K562 (cell line): Measurements from ENCODE around the gene CD4. TPM values are rescaled to one million over a fixed set of nuclear protein-coding genes. Genes with fewer than 3 reads are reported as not detected.

Source experiments
- ATAC-seq: fragments of 200-7000 bp; cut with Tn5 transposase; 3 replicates; pipeline ENCODE4 v1.9.1; 2020; ENCODE audit warnings: moderate library complexity
- BruUV-seq: library from RNA; stranded (reverse); fragments of 400-500 nt; replicated peaks from 2 replicates; lab custom pipeline; 2021; lab: Mats Ljungman, UMichigan
- CTCF ChIA-PET: fragments of 300-600 bp; formaldehyde crosslinking; extraction: SDS; loops from one replicate; lab custom pipeline; 2021; ENCODE audit warnings: low intra/inter-chr PET ratio; lab: Yijun Ruan, JAX
- POLR2A ChIA-PET: fragments of 300-600, 350-650 bp; sonication (Branson Sonifier 250); formaldehyde crosslinking; extraction: SDS; loops from one replicate; lab custom pipeline; 2021; ENCODE audit warnings: antibody characterized with exemption, inconsistent platforms; lab: Yijun Ruan, JAX
- DNase-seq, 4 experiments: peaks; one replicate each; pipeline versions ENCODE4 v3.0.0 to v3.0.0-alpha.2; 2011 to 2018; ENCODE audit warnings: low spot score in 3 of 4, mixed read lengths in 3 of 4; ENCODE audit errors: extremely low read depth in 1 of 4
- FAIRE-seq: peaks from 2 replicates; lab custom pipeline; 2011; peaks lifted over from hg19 to GRCh38; lab: Jason Lieb, UNC
- H2AFZ ChIP-seq: 2 replicates; pipeline ENCODE4 v1.6.0; 2011; ENCODE audit warnings: low read depth, low read length, control low read depth, inconsistent platforms
- H3K27ac ChIP-seq: fragments of 200-600 bp; 3 replicates; pipeline ENCODE4 v1.8.0; 2011; ENCODE audit warnings: low read depth, mild to moderate bottlenecking, control low read depth, inconsistent platforms, low read length, moderate library complexity, mixed read lengths; ENCODE audit errors: extremely low read depth
- H3K27me3 ChIP-seq, 2 experiments: fragments of 300-600 bp in 1 of 2; 2 replicates in 1 of 2; 3 replicates in 1 of 2; pipeline versions ENCODE4 v1.6.0 to v1.8.0; 2011; ENCODE audit warnings: inconsistent platforms in 2 of 2, low read length in 2 of 2, mild to moderate bottlenecking in 1 of 2, mixed read lengths in 1 of 2, moderate library complexity in 1 of 2; ENCODE audit not compliant: control insufficient read depth in 2 of 2, insufficient read depth in 2 of 2
- H3K36me3 ChIP-seq: fragments of 300-600 bp; 3 replicates; pipeline ENCODE4 v1.8.0; 2011; ENCODE audit warnings: mild to moderate bottlenecking, low read length, inconsistent platforms; ENCODE audit not compliant: control insufficient read depth, insufficient read depth
- H3K4me1 ChIP-seq, 2 experiments: fragments of 200-600 bp in 1 of 2; replicated peaks in 1 of 2; 2 replicates in 1 of 2; 3 replicates in 1 of 2; pipeline versions ENCODE4 v1.5.1 to v1.8.0; 2011; ENCODE audit warnings: inconsistent platforms in 2 of 2, low read length in 2 of 2, mild to moderate bottlenecking in 1 of 2, mixed read lengths in 1 of 2, moderate library complexity in 1 of 2; ENCODE audit not compliant: control insufficient read depth in 2 of 2, insufficient read depth in 2 of 2
- H3K4me2 ChIP-seq: 2 replicates; pipeline ENCODE4 v1.6.1; 2011; ENCODE audit warnings: low read length, control low read depth, inconsistent platforms, mixed read lengths; ENCODE audit not compliant: insufficient read depth
- H3K4me3 ChIP-seq: fragments of 200-600 bp; sonication (generic), shearing (Covaris generic); 2 replicates; pipeline ENCODE4 v1.5.1; 2016; ENCODE audit warnings: control low read depth, inconsistent platforms
- H3K79me2 ChIP-seq: fragments of 200-600 bp; 3 replicates; pipeline ENCODE4 v1.8.0; 2011; ENCODE audit warnings: low read length, inconsistent platforms; ENCODE audit not compliant: control insufficient read depth, insufficient read depth
- H3K9ac ChIP-seq, 2 experiments: 2 replicates each; pipeline versions ENCODE4 v1.6.0 to v1.6.1; 2011; ENCODE audit warnings: low read depth in 2 of 2, low read length in 2 of 2, control low read depth in 1 of 2, inconsistent platforms in 1 of 2, mild to moderate bottlenecking in 1 of 2, mixed read lengths in 1 of 2; ENCODE audit not compliant: insufficient read depth in 1 of 2
- H3K9me1 ChIP-seq: one replicate; pipeline ENCODE4 v1.6.0; 2011; ENCODE audit warnings: inconsistent platforms, mild to moderate bottlenecking, low read length, moderate library complexity; ENCODE audit not compliant: control insufficient read depth, insufficient read depth
- H3K9me3 ChIP-seq: replicated peaks from 2 replicates; pipeline ENCODE4 v1.5.1; 2011; ENCODE audit warnings: low read depth, low read length, inconsistent platforms; ENCODE audit not compliant: control insufficient read depth, insufficient read depth
- H4K20me1 ChIP-seq: replicated peaks from 2 replicates; pipeline ENCODE4 v1.6.1; 2011; ENCODE audit warnings: low read length, inconsistent platforms, mixed read lengths; ENCODE audit not compliant: control insufficient read depth, insufficient read depth
- BMI1 ChIP-seq: fragments of 150-350 bp; IDR thresholded peaks from 2 replicates; pipeline ENCODE4 v1.6.1; 2014; ENCODE audit warnings: low read length
- BRD9 ChIP-seq: fragments of 450-650 bp; IDR thresholded peaks from 2 replicates; pipeline ENCODE4 v1.6.1; 2018; ENCODE audit warnings: low read depth; ENCODE audit not compliant: partially characterized antibody
- ELK1 ChIP-seq: sonication (generic); formaldehyde crosslinking; IDR thresholded peaks from 2 replicates; pipeline ENCODE4 v1.8.1; 2022; ENCODE audit warnings: missing genetic modification reagents
- FOXA3 ChIP-seq, 2 experiments: fragments of 450-650 bp in 1 of 2; sonication (generic) in 1 of 2; formaldehyde crosslinking; IDR thresholded peaks in 1 of 2; conservative IDR thresholded peaks in 1 of 2; 2 replicates each; pipeline versions ENCODE4 v1.4.0 to v1.8.0; 2020 to 2022; ENCODE audit warnings: mild to moderate bottlenecking in 2 of 2, missing genetic modification reagents in 1 of 2
- POLR2AphosphoS2 ChIP-seq: IDR thresholded peaks from 2 replicates; pipeline ENCODE4 v1.6.1; 2012; ENCODE audit warnings: low read length, improper control_type of control experiment
- WGBS: fragments of 100-300 bp; shearing (Covaris generic); methylation state at CpG from one replicate; pipeline ENCODE4 v1.1.6; 2016; ENCODE audit warnings: low coverage, mixed read lengths; ENCODE audit not compliant: insufficient coverage; ENCODE audit errors: missing lambda C conversion rate; 5-methylcytosine and 5-hydroxymethylcytosine counted together
- in situ Hi-C: fragments of 300-500 bp; cut with MboI; formaldehyde crosslinking; loops from 4 replicates; pipeline ENCODE4 v1.15.0; 2018; ENCODE audit warnings: inconsistent platforms, mixed read lengths
- intact Hi-C: fragments of 100-400 bp; cut with micrococcal nuclease; formaldehyde crosslinking; loops from 2 replicates; pipeline ENCODE4 v1.14.2; 2022
- polyA plus RNA-seq, 8 experiments: library from polyadenylated mRNA; depleted of rRNA in 4 of 8; stranded (reverse) in 5 of 8; unstranded in 3 of 8; fragments of >200 nt; fragmentation: Nextera tagmentation in 2 of 8; fragmentation: Illumina TruSeq in 1 of 8; extraction: Ambion mirVana in 2 of 8; extraction: Trizol in 1 of 8; gene quantifications; 2 replicates each; pipeline versions ENCODE4 v1.2.1 to v1.2.3, GENCODE V29; 2011 to 2014; ENCODE audit warnings: inconsistent platforms in 1 of 8, missing spikeins in 1 of 8
- total RNA-seq, 7 experiments: library from RNA; depleted of rRNA in 6 of 7; stranded (reverse); fragments of >200 nt in 6 of 7; fragmentation: Illumina TruSeq in 2 of 7; extraction: Trizol in 2 of 7; gene quantifications; 2 replicates each; pipeline versions ENCODE4 v1.2.1 to v1.2.3, GENCODE V29; 2011 to 2021; ENCODE audit warnings: low replicate concordance in 1 of 7

Gene CD4
- total and polyA plus RNA-seq, 9 of the 15 experiments (the other 6 are each of a cell fraction or from before 2014, with no cell fraction given) = 0.06 to 0.27 (median 0.09) TPM; not detected in 5

GRCh38 chr12:6838854-6839253 is 49.5 kb downstream of the CD4 start:
- BruUV-seq = no TSS peak
- Histone ChIP-seq H3K9ac (no peak overlapping the region), H2AFZ (no peak overlapping the region), H3K36me3 (peaks cover 54% of the 10 kb centered on the region; the same call in 2 of the 3 replicates), H3K27ac (no peak overlapping the region), H3K9me1 (no peaks in the 10 kb centered on the region), H3K9me3 (no peaks in the 10 kb centered on the region), H4K20me1 (no peaks in the 10 kb centered on the region; the same call in 1 of the 2 replicates), H3K4me2 (no peak overlapping the region), H3K4me3 (no peak overlapping the region), H3K79me2 (no peaks in the 10 kb centered on the region), H3K27me3 (no peaks in the 10 kb centered on the region), H3K4me1 (peaks cover 10 to 46% of the 10 kb centered on the region in 2 experiments; a peak in 4 of 5 replicates)
- ChIA-PET CTCF (no interaction called here), POLR2A (interaction anchor here (0.7 to 4.7 kb wide), 5 partner anchors 8 to 225 kb away, joined by 3 to 39 read pairs (median 8); partner anchors contain the start of genes CDCA3, TPI1 and USP5)
- WGBS = 87% methylated on average over 14 of the region's 16 CpGs
- ATAC-seq (no peak), DNase-seq (no peak), FAIRE-seq (no peak)
- TF ChIP-seq ELK1 (CRISPR knock-in tag) (no peak), POLR2AphosphoS2 (no peak), BRD9 (no peak), FOXA3 (CRISPR knock-in tag; conservative IDR thresholded peaks at IDR 0.05 in 1 of 2, IDR thresholded peaks at IDR 0.05 in 1 of 2) (no peak), BMI1 (no peak)
- intact Hi-C loops = no loop called here
- in situ Hi-C loops = no loop called here
